Activated CD4-positive, alpha-beta T cell treated with anti-CD3 and anti-CD28 coated beads, Interleukin-2, amount 10 ng/mL, durations not matched to agents 7 days and 5 days (primary cell): ENCODE measurements around the gene SYT8. TPM values are rescaled to one million over a fixed set of nuclear protein-coding genes. Genes with fewer than 3 reads are reported as not detected.
"Not testable (repeated sequence)": the region's sequence is repeated elsewhere in the genome, so short reads cannot be mapped to it uniquely, and the experiment has no call there.

ENCODE experiments used
- CTCF ChIA-PET: fragments of 350-600 bp; sonication (Branson Sonifier 250); formaldehyde crosslinking; loops from one replicate; lab custom pipeline; 2021; ENCODE audit warnings: antibody characterized with exemption; lab: Charles Lee
- POLR2A ChIA-PET: fragments of 350-600 bp; sonication (Branson Sonifier 250); formaldehyde crosslinking; loops from one replicate; lab custom pipeline; 2021; ENCODE audit warnings: antibody characterized with exemption; lab: Charles Lee
- DNase-seq: peaks from one replicate; pipeline ENCODE4 v3.0.0-alpha.2; 2020
- H3K27ac Mint-ChIP-seq: one replicate; pipeline ENCODE4 v1.8.0; 2021; ENCODE audit warnings: mild to moderate bottlenecking, moderate library complexity, mixed read lengths
- H3K27me3 Mint-ChIP-seq: one replicate; pipeline ENCODE4 v1.8.0; 2021; ENCODE audit warnings: mixed read lengths
- H3K36me3 Mint-ChIP-seq: one replicate; pipeline ENCODE4 v1.8.0; 2021; ENCODE audit warnings: low read depth, mixed read lengths
- H3K4me1 Mint-ChIP-seq: one replicate; pipeline ENCODE4 v1.8.0; 2021; ENCODE audit warnings: mixed read lengths
- H3K4me3 Mint-ChIP-seq: one replicate; pipeline ENCODE4 v1.8.0; 2021; ENCODE audit warnings: mild to moderate bottlenecking, moderate library complexity, mixed read lengths
- H3K9me3 Mint-ChIP-seq: one replicate; pipeline ENCODE4 v1.8.0; 2021; ENCODE audit warnings: mixed read lengths
- total RNA-seq, 2 experiments: library from RNA; stranded (reverse); gene quantifications; one replicate each; pipeline ENCODE4 v1.2.3, GENCODE V29; 2021

The SYT8 gene, protein sequence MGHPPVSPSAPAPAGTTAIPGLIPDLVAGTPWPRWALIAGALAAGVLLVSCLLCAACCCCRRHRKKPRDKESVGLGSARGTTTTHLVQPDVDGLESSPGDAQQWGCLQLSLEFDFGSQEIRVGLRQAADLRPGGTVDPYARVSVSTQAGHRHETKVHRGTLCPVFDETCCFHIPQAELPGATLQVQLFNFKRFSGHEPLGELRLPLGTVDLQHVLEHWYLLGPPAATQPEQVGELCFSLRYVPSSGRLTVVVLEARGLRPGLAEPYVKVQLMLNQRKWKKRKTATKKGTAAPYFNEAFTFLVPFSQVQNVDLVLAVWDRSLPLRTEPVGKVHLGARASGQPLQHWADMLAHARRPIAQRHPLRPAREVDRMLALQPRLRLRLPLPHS
- total RNA-seq, result not detected

DNA sequence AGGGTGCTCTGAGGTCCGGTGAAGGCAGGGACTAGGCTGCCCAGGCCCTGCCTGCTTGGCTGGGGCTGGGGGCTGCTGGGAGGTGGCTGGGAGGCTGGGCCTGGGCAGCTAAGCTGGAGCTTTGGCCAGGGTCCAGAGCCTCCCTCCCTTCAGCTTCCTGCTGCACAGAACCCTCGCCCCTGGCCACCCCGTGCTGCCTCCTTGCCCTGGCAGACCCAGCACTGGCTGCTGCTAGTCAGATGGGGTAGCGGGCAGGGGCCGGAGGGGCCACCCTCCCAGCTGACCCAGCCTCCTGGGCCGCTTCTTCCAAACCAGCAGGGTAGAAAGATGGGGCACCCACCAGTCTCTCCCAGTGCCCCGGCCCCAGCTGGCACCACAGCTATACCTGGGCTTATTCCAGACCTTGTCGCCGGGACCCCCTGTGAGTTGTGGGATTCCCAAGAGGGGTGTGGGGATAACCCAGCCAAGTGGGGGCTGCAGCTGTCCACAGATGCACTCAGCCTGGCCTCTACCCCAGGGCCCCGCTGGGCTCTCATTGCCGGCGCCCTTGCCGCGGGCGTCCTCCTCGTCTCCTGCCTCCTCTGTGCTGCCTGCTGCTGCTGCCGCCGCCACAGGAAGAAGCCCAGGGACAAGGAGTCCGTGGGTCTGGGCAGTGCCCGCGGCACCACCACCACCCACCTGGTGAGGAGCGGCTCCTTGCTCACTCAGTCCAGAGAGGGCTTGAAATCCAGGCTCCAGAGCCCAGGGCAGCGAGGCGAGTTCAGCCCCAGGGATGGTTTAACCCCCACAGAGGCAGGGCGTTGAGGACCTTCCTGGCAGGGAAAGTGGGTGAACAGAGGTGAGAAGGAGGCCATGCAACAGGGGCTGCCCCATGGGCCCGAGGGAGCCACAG lies at the start of gene SYT8:
SYT8 (plus strand) TSS at position 212 of the 892 bp plus-strand sequence; CDS start at position 328, 116 bp downstream.
- H3K9me3 Mint-ChIP-seq, result no peaks in the 10 kb centered on the region
- ChIA-PET POLR2A (no interaction called here), CTCF (interaction anchor here (1.1 to 7.8 kb wide), 4 partner anchors 7 to 182 kb away, joined by 3 to 139 read pairs (median 6); no protein-coding TSS in a partner anchor)
- no peaks in the 10 kb centered on the region for H3K36me3 Mint-ChIP-seq
- no peak within 1 kb of the TSS for H3K4me3 Mint-ChIP-seq
- DNase-seq, result no peak
- peaks cover 12% of the 10 kb centered on the region for H3K4me1 Mint-ChIP-seq
- H3K27ac Mint-ChIP-seq, result peak within 1 kb of the TSS; percentile 9
- peaks cover 5% of the 10 kb centered on the region for H3K27me3 Mint-ChIP-seq

DNA sequence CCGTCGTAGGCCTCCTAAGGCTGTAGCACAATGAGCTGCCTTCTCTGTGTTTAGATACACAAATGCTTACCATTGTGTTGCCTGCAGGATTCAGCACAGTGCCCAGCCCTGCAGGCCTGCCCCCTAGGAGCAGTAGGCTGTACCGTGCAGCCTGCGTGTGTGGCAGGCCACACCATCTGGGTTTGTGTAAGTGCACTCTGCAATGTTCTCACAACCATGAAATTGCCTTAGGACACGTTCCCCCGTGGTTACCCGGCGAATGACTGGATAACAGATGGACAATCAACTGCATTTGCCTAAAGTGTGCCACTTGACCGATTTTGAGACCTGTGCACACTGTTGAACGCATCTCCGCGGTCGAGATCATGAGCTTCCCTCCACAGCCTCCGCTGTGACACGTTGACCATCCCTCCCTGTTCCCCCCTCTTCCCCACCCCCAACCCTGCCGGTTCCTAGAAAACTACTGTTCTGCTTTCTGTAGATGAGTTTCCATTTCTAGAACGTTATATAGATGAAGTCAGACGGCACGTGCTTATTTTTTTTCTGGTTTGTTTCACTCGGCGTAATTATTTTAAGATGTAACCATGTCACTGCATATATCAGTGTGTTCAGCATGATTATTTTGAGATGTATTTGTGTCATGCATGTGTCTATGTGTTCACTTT lies 48.9 kb upstream of the SYT8 start:
- Mint-ChIP-seq H3K27me3 (peaks cover 4% of the 10 kb centered on the region), H3K9me3 (no peaks in the 10 kb centered on the region), H3K27ac (no peak overlapping the region), H3K4me1 (no peaks in the 10 kb centered on the region), H3K4me3 (no peak overlapping the region), H3K36me3 (no peaks in the 10 kb centered on the region)
- no peak for DNase-seq
- ChIA-PET CTCF (interaction anchor here (0.6 to 1.0 kb wide), 4 partner anchors 22 to 1416 kb away, joined by 3 read pairs; no protein-coding TSS in a partner anchor), POLR2A (no interaction called here)

DNA sequence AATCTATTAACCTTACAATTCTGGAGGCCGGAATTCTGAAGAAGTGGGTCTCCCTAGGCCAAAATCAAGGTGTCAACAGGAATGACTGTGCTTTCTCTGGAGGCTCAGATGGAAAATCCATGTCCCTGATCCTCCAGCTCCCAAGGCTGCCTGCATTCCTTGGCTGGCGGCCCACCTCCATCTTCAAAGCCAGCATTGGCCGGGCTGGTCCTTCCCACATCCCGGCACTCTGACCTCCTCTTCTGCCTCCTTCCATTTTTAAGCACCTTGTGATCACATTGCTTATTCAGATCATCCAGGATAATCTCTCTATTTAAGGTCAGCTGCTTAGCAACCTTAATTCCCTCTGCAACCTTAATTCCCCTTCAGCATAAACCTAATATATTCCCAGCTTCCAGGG lies 48.3 kb upstream of the SYT8 start:
- DNase-seq, result no peak
- H3K9me3 Mint-ChIP-seq, result no peaks in the 10 kb centered on the region
- no peaks in the 10 kb centered on the region for H3K4me1 Mint-ChIP-seq
- no peak overlapping the region for H3K4me3 Mint-ChIP-seq
- ChIA-PET POLR2A (no interaction called here), CTCF (interaction anchor here (0.8 kb wide), 1 partner anchor 93 kb away, joined by 3 read pairs; no protein-coding TSS in a partner anchor)
- peaks cover 6% of the 10 kb centered on the region for H3K27me3 Mint-ChIP-seq
- H3K27ac Mint-ChIP-seq, result no peak overlapping the region
- no peaks in the 10 kb centered on the region for H3K36me3 Mint-ChIP-seq

DNA sequence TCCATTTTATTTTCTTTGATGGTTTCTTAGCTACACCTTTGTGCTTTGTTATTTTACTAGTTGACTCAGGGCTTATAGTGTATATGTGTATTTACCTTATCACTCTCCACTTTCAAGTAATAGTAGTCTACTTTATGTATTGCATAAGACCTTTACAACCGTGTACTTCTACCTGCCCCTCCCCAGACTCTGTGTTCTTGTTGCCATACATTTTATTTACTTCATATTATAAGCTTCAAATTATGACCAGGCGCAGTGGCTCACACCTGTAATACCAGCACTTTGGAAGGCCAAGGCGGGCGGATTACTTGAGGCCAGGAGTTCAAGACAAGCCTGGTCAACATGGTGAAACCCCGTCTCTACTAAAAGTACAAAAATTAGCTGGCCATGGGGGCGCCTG lies 42.9 kb upstream of the SYT8 start:
- H3K4me1 Mint-ChIP-seq, result peaks cover 13% of the 10 kb centered on the region
- POLR2A ChIA-PET, result no interaction called here
- CTCF ChIA-PET, result interaction anchor here (0.7 to 1.6 kb wide), 4 partner anchors 11 to 41 kb away, joined by 3 to 4 read pairs (median 3); no protein-coding TSS in a partner anchor
- H3K9me3 Mint-ChIP-seq, result peaks cover 6% of the 10 kb centered on the region
- no peak for DNase-seq
- no peak overlapping the region for H3K4me3 Mint-ChIP-seq
- H3K27ac Mint-ChIP-seq, result no peak overlapping the region
- H3K36me3 Mint-ChIP-seq, result no peaks in the 10 kb centered on the region
- H3K27me3 Mint-ChIP-seq, result peaks cover 12% of the 10 kb centered on the region

DNA sequence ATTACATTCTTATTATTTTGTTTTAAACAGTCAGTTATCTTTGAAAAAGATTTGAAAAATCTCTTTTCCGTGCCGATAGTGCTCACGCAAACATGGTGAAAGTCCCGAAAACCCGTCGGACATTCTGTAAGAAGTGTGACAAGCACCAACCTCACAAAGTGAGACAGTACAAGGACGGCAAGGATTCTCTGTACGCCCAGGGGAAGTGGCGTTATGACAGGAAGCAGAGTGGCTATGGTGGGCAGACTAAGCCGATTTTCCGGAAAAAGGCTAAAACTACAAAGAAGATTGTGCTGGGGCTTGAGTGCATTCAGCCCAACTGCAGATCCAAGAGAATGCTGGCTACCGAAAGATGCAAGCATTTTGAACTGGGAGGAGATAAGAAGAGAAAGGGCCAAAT lies 42.3 kb upstream of the SYT8 start:
- H3K4me3 Mint-ChIP-seq, result no peak overlapping the region

DNA sequence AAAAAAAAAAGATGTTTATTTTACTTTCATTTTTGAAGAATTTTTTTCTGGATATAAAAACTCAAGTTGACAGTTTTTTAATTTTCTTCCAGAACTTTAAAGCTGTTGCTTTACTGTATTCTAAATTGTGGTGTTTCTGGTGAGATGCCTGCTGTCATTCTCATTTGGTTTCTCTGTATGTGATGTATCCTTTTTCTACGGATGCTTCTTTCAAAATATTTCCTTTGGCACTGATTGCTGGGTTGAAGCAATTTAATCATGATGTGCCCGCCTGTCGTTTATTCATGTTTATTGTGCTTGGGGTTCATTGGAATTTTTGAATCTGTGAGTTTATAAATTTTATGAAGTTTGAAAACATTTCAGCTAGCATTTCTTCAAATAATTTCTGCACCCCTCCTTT lies 41.7 kb upstream of the SYT8 start:
- Mint-ChIP-seq H3K4me1 (peaks cover 13% of the 10 kb centered on the region), H3K9me3 (peaks cover 6% of the 10 kb centered on the region), H3K4me3 (no peak overlapping the region), H3K27ac (no peak overlapping the region), H3K27me3 (peaks cover 12% of the 10 kb centered on the region), H3K36me3 (no peaks in the 10 kb centered on the region)
- no peak for DNase-seq
- CTCF ChIA-PET, result interaction anchor here (0.7 to 1.5 kb wide), 3 partner anchors 12 to 99 kb away, joined by 3 read pairs; no protein-coding TSS in a partner anchor
- POLR2A ChIA-PET, result no interaction called here

More for the DNA sequence above, 42.3 kb upstream of the SYT8 start:
- peaks cover 13% of the 10 kb centered on the region for H3K4me1 Mint-ChIP-seq
- ChIA-PET POLR2A (interaction anchor here (0.6 kb wide), 1 partner anchor 218 kb away, joined by 3 read pairs; no protein-coding TSS in a partner anchor), CTCF (interaction anchor here (1.5 kb wide), 1 partner anchor 12 kb away, joined by 3 read pairs; no protein-coding TSS in a partner anchor)
- peaks cover 6% of the 10 kb centered on the region for H3K9me3 Mint-ChIP-seq
- H3K27ac Mint-ChIP-seq, result no peak overlapping the region
- H3K36me3 Mint-ChIP-seq, result no peaks in the 10 kb centered on the region
- peaks cover 12% of the 10 kb centered on the region for H3K27me3 Mint-ChIP-seq
- DNase-seq, result no peak

DNA sequence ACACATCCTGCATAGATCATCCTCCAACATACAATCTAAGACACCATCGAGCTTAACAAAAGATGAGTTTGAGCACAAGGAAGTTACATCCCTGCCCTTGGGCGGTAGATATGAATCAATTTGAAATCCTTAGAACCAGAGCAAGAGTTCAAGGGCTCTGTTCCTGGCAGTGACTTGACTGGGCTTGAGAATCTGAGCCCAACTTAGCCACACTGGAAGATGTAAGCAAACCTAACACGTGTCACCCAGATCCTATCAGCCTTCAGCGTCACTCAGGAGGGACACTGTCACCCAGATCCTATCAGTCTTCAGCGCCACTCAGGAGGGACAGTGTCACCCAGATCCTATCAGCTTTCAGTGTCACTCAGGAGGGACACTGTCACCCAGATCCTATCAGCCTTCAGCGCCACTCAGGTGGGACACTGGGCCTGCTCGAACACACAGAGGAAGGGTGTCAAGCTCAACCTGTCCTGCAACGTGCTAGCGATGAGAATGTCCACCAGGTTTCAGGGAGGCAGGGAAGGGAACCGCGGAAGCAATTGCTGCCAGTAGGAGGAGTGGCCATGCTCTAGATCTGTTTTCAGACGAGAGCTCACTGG lies 38.3 kb upstream of the SYT8 start:
- no peak overlapping the region for H3K27ac Mint-ChIP-seq
- DNase-seq, result no peak
- ChIA-PET CTCF (interaction anchor here (1.1 to 1.2 kb wide), 2 partner anchors 10 to 103 kb away, joined by 4 to 5 read pairs; no protein-coding TSS in a partner anchor), POLR2A (no interaction called here)
- H3K27me3 Mint-ChIP-seq, result peaks cover 9% of the 10 kb centered on the region
- peaks cover 6% of the 10 kb centered on the region for H3K9me3 Mint-ChIP-seq
- H3K4me1 Mint-ChIP-seq, result peaks cover 13% of the 10 kb centered on the region
- H3K4me3 Mint-ChIP-seq, result no peak overlapping the region
- no peaks in the 10 kb centered on the region for H3K36me3 Mint-ChIP-seq

DNA sequence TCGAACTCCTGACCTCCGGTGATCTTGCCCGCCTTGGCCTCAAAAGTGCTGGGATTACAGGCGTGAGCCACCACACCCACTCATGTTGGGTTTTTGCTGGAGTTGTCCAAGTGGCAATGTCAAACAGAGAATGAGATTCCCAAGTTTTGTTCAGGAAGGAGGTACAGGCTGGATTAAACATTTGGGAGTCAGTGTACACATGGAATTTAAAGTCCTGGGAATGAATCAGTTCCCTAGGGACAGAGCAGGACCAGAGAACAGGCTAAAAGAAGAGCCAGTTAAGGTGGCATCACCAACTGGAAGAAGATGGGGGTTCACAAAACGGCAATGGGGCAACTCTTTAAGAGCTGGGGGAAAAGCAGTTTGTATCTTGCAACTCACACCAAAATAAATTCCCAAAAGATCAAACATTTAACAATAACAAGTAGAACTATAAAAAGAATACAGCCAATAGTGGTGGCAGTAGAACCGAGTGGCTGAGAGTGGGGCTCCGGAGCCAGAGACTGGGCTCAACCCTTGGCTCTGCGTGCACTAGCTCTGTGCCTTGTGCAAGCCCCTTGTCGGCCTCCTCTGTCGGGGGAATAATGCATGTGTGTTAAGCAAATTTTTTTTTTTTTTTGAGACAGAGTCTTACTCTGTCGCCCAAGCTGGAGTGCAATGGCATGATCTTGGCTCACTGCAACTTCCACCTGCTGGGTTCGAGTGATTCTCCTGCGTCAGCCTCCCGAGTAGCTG lies 37.2 kb upstream of the SYT8 start:
- no peak for DNase-seq
- H3K4me3 Mint-ChIP-seq, result no peak overlapping the region
- H3K27me3 Mint-ChIP-seq, result peaks cover 5% of the 10 kb centered on the region
- peaks cover 4% of the 10 kb centered on the region for H3K9me3 Mint-ChIP-seq
- H3K4me1 Mint-ChIP-seq, result peaks cover 8% of the 10 kb centered on the region
- no peak overlapping the region for H3K27ac Mint-ChIP-seq
- CTCF ChIA-PET, result interaction anchor here (1.1 to 1.2 kb wide), 2 partner anchors 8 to 104 kb away, joined by 4 to 5 read pairs; no protein-coding TSS in a partner anchor
- H3K36me3 Mint-ChIP-seq, result no peaks in the 10 kb centered on the region
- POLR2A ChIA-PET, result no interaction called here

DNA sequence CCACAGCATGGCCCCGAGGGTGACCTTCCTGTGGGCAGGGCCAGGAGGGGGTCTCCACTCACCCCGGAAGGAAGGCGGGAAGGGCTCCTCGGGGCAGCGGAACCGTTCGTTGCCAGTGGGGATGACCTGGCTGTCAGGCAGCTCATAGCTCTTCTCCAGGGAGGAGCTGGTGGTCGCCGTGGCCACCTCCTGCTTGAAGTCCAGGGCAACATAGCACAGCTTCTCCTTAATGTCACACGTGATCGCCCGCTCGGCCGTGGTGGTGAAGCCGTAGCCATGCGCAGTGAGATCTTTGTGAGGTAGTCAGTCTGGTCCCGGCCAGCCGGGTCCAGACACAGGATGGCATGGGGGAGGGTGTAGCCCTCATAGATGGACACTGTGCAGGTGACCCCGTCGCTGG lies 31.5 kb upstream of the SYT8 start:
- H3K36me3 Mint-ChIP-seq, result no peaks in the 10 kb centered on the region
- peaks cover 10% of the 10 kb centered on the region for H3K27me3 Mint-ChIP-seq
- no peaks in the 10 kb centered on the region for H3K9me3 Mint-ChIP-seq
- H3K4me3 Mint-ChIP-seq, result no peak overlapping the region
- DNase-seq, result no peak
- CTCF ChIA-PET, result interaction anchor here (0.6 kb wide), 1 partner anchor 131 kb away, joined by 3 read pairs; no protein-coding TSS in a partner anchor
- POLR2A ChIA-PET, result no interaction called here
- H3K4me1 Mint-ChIP-seq, result no peaks in the 10 kb centered on the region
- H3K27ac Mint-ChIP-seq, result no peak overlapping the region

DNA sequence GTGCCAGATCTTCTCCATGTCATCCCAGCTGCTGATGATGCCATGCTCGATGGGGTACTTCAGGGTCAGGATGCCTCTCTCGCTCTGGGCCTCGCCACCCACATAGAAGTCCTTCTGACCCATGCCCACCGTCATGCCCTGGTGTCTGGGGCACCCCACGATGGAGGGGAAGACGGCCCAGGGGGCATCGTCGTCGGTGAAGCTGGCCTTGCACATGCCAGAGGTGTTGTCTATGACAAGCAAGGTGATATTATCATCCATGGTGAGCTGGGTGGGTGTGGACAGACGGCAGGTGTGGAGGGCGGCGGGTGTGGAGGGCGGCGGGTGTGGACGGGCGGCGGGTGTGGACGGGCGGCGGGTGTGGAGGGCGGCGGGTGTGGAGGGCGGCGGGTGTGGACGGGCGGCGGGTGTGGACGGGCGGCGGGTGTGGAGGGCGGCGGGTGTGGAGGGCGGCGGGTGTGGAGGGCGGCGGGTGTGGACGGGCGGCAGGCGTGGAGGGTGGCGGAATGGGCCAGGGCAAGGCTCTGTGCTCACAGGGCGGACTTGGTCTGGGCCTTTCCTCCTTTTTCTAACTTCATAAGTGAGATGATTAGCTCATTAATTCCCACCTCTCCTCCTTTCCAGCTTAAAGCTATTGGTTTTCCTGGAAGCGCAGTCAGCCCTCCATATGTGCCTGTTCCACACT lies 30.8 kb upstream of the SYT8 start:
- POLR2A ChIA-PET, H3K9me3 Mint-ChIP-seq, H3K4me1 Mint-ChIP-seq, H3K27ac Mint-ChIP-seq, H3K4me3 Mint-ChIP-seq, DNase-seq, H3K36me3 Mint-ChIP-seq: not testable (repeated sequence)
- CTCF ChIA-PET, result interaction anchor here (0.6 to 1.0 kb wide), 2 partner anchors 110 to 652 kb away, joined by 3 to 4 read pairs; no protein-coding TSS in a partner anchor
- H3K27me3 Mint-ChIP-seq, result peaks cover 10% of the 10 kb centered on the region

DNA sequence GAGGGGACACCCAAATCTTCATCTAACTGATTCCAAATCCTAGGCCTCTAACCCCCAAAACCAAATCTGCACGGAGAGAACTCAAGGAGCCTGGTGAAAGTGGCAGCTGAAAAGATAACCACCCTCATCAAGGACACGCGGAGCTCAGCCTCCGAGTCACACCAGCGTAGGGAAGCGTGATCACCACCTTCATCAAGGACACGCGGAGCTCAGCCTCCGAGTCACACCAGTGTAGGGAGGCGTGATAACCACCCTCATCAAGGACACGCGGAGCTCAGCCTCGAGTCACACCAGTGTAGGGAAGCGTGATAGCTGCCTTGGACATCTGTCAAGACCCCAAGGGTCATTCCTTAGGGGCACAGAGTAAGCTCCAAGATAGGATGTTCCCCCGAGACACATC lies 29.3 kb upstream of the SYT8 start:
- Mint-ChIP-seq H3K27me3 (peaks cover 13% of the 10 kb centered on the region), H3K4me1 (no peaks in the 10 kb centered on the region), H3K4me3 (no peak overlapping the region), H3K36me3 (no peaks in the 10 kb centered on the region), H3K27ac (no peak overlapping the region), H3K9me3 (no peaks in the 10 kb centered on the region)
- ChIA-PET CTCF (interaction anchor here (0.6 to 1.5 kb wide), 7 partner anchors 9 to 112 kb away, joined by 3 to 5 read pairs (median 3); no protein-coding TSS in a partner anchor), POLR2A (no interaction called here)
- no peak for DNase-seq
